GM21619 (cell line): ENCODE results near the gene EXOSC1.
"Not testable (repeated sequence)": the region's sequence is repeated elsewhere in the genome, so short reads cannot be mapped to it uniquely, and the experiment has no call there.

Experiments used
- ATAC-seq: cut with Tn5 transposase; IDR thresholded peaks from one replicate; pipeline ENCODE4 v1.9.1; 2021; ENCODE audit not compliant: unreplicated experiment

Gene EXOSC1

GRCh38 chr10:97445722-97446639, at the start of gene EXOSC1, which contains the start of gene ZDHHC16:
Gene EXOSC1, minus strand, starts transcription at chr10:97446006. Its CDS starts 21 bp downstream, at chr10:97445985.
Gene ZDHHC16, plus strand, starts transcription at chr10:97446175. Its CDS starts 5,501 bp downstream, at chr10:97451676.
- peak; percentile 94 for ATAC-seq

GRCh38 chr10:97494863-97495506, 49.2 kb upstream of the EXOSC1 start:
- ATAC-seq = no peak

GRCh38 chr10:97494151-97494550, 48.3 kb upstream of the EXOSC1 start:
- no peak for ATAC-seq

GRCh38 chr10:97490592-97490991, 44.8 kb upstream of the EXOSC1 start:
- no peak for ATAC-seq

- ATAC-seq = no peak
Observed at GRCh38 chr10:97485647-97486281, 40.0 kb upstream of the EXOSC1 start.

GRCh38 chr10:97483921-97484320, 38.1 kb upstream of the EXOSC1 start:
- ATAC-seq = no peak

- no peak for ATAC-seq
Observed at GRCh38 chr10:97483506-97483905, 37.7 kb upstream of the EXOSC1 start.

- no peak for ATAC-seq
Observed at GRCh38 chr10:97482381-97482780, 36.6 kb upstream of the EXOSC1 start.

GRCh38 chr10:97481071-97481470, 35.3 kb upstream of the EXOSC1 start:
- no peak for ATAC-seq

- no peak for ATAC-seq
Observed at GRCh38 chr10:97479939-97480338, 34.1 kb upstream of the EXOSC1 start.

GRCh38 chr10:97479410-97479809, 33.6 kb upstream of the EXOSC1 start:
- ATAC-seq = not testable (repeated sequence)

- no peak for ATAC-seq
Observed at GRCh38 chr10:97475936-97476594, 30.3 kb upstream of the EXOSC1 start.

GRCh38 chr10:97474918-97475317, 29.1 kb upstream of the EXOSC1 start:
- ATAC-seq = no peak

- not testable (repeated sequence) for ATAC-seq
Observed at GRCh38 chr10:97468781-97469180, 23.0 kb upstream of the EXOSC1 start.

- no peak for ATAC-seq
Observed at GRCh38 chr10:97468162-97468561, 22.4 kb upstream of the EXOSC1 start.

GRCh38 chr10:97466755-97467154, 20.9 kb upstream of the EXOSC1 start:
- no peak for ATAC-seq

GRCh38 chr10:97465982-97466381, 20.2 kb upstream of the EXOSC1 start:
- ATAC-seq = no peak

GRCh38 chr10:97464226-97464625, 18.4 kb upstream of the EXOSC1 start:
- ATAC-seq = no peak

- no peak for ATAC-seq
Observed at GRCh38 chr10:97463363-97464132, 17.7 kb upstream of the EXOSC1 start.

GRCh38 chr10:97462309-97462708, 16.5 kb upstream of the EXOSC1 start:
- ATAC-seq = no peak
